Stomach (tissue), 4 donors: ENCODE measurements around the gene PRR5.

Experiments
- EP300 ChIP-seq: sonication (generic); formaldehyde crosslinking; IDR thresholded peaks from one replicate; pipeline ENCODE4 v1.6.1; 2017; ENCODE audit warnings: antibody characterized with exemption
- POLR2A ChIP-seq, 4 donors: fragments of 450-650 bp; IDR thresholded peaks; one replicate each; pipeline ENCODE4 v1.6.1; 2016; ENCODE audit warnings: antibody characterized with exemption in 4 of 4, control low read depth in 2 of 4, mild to moderate bottlenecking in 1 of 4, moderate library complexity in 1 of 4
- POLR2AphosphoS5 ChIP-seq, 3 donors: sonication (generic); formaldehyde crosslinking; IDR thresholded peaks; one replicate each; pipeline ENCODE4 v1.6.1; 2016; ENCODE audit warnings: antibody characterized with exemption in 3 of 3
- TF ChIP-seq, protein P1 (sequence below), 7 experiments: fragments of 450-650 bp in 4 of 7; fragments of 200-600 bp in 3 of 7; sonication (generic) in 3 of 7; IDR thresholded peaks; one replicate each; pipeline ENCODE4 v1.5.1; 2016 to 2019; ENCODE audit warnings: antibody characterized with exemption in 7 of 7, control low read depth in 2 of 7, mild to moderate bottlenecking in 1 of 7

DNA sequence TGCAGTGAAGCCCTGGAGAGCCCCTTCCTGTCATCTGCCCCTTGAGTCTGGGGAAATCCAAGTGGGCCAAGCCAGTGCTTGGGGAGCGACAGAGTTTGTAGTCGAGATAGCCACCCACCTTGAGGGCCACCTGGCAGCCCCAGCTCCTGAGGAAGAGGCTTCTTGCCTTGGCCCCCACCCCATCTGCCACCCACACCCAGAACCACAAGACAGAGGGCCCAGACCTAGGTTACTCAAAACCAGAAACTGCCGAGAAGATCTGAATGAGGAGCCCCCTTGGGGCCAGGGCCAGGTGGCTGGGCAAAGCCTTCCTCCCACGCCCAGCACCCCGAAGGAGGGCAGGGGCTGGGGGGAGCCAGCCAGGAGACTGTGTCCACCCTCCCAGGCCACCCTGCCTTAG, 18.8 kb upstream of the PRR5 start:
- TF ChIP-seq POLR2A (IDR thresholded peaks at IDR 0.05) (no peak), EP300 (no peak), POLR2AphosphoS5 (IDR thresholded peaks at IDR 0.05) (no peak)
- TF ChIP-seq, protein P1, sequence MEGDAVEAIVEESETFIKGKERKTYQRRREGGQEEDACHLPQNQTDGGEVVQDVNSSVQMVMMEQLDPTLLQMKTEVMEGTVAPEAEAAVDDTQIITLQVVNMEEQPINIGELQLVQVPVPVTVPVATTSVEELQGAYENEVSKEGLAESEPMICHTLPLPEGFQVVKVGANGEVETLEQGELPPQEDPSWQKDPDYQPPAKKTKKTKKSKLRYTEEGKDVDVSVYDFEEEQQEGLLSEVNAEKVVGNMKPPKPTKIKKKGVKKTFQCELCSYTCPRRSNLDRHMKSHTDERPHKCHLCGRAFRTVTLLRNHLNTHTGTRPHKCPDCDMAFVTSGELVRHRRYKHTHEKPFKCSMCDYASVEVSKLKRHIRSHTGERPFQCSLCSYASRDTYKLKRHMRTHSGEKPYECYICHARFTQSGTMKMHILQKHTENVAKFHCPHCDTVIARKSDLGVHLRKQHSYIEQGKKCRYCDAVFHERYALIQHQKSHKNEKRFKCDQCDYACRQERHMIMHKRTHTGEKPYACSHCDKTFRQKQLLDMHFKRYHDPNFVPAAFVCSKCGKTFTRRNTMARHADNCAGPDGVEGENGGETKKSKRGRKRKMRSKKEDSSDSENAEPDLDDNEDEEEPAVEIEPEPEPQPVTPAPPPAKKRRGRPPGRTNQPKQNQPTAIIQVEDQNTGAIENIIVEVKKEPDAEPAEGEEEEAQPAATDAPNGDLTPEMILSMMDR (IDR thresholded peaks at IDR 0.05): no peak
